GM06990 (cell line): Measurements from ENCODE around the gene SLC7A1.

Experiments
- DNase-seq: peaks from one replicate; pipeline ENCODE4 v3.0.0-alpha.2; 2011; ENCODE audit not compliant: insufficient read length; ENCODE audit errors: extremely low read depth
- H3K27me3 ChIP-seq: replicated peaks from 2 replicates; pipeline ENCODE4 v1.6.0; 2011; ENCODE audit warnings: low read length; ENCODE audit not compliant: control insufficient read depth, insufficient read depth
- H3K36me3 ChIP-seq: 2 replicates; pipeline ENCODE4 v1.5.1; 2011; ENCODE audit warnings: low read length; ENCODE audit not compliant: control insufficient read depth, insufficient read depth
- H3K4me3 ChIP-seq: replicated peaks from 2 replicates; pipeline ENCODE4 v1.5.1; 2011; ENCODE audit warnings: low read depth, mild to moderate bottlenecking, control low read depth, low read length
- CTCF ChIP-seq: IDR thresholded peaks from 2 replicates; pipeline ENCODE4 v1.5.1; 2011; ENCODE audit warnings: low read length, control low read depth, mild to moderate bottlenecking, inconsistent platforms; ENCODE audit not compliant: insufficient read depth, poor library complexity, severe bottlenecking

The SLC7A1 gene

DNA sequence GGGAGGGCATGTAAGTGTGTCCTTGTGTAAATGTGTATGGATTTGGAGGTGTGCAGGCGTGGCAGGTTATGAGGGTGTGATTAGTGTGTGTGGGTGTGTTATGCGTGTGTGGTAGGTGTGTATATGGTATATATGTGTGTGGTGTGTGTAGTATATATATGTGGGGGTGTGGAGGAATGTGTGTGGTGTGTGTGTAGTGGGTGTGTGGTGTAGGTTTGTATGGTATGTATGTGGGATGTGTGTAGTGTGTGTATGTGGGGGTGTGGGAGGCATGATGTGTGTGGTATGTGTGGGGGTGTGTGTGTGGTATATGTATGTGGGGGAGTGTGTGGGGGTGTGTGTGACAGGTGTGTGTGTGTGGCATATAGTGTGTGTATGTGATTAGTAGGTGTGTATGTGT, 104.2 kb downstream of the SLC7A1 start:
- DNase-seq = no peak
- H3K36me3 ChIP-seq = no peaks in the 10 kb centered on the region
- no peaks in the 10 kb centered on the region for H3K27me3 ChIP-seq
- no peak overlapping the region for H3K4me3 ChIP-seq
- no peak for TF ChIP-seq CTCF

DNA sequence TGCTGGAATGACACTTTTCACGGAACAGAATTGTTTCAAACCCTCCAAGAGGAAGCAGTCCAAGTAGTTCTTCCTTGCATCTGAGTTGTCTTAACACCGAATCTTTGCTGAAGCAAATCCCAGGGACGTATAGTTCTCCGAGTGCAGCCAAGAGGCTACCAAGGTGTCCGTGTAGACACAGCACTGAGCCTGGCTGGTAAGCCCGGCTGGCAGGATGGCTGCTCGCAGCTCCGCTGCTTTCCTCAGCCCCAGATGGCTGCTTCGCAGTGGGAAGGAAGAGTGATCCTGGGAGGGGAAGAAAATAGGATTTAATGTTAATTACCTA, 105.0 kb downstream of the SLC7A1 start:
- H3K27me3 ChIP-seq = no peaks in the 10 kb centered on the region
- H3K4me3 ChIP-seq = no peak overlapping the region
- TF ChIP-seq CTCF = no peak
- H3K36me3 ChIP-seq = no peaks in the 10 kb centered on the region
- DNase-seq = no peak

GRCh38 chr13:29489650-29490560, 105.6 kb downstream of the SLC7A1 start:
- TF ChIP-seq CTCF = no peak
- H3K27me3 ChIP-seq = no peaks in the 10 kb centered on the region
- no peak for DNase-seq
- H3K4me3 ChIP-seq = no peak overlapping the region
- H3K36me3 ChIP-seq = no peaks in the 10 kb centered on the region

- no peaks in the 10 kb centered on the region for H3K36me3 ChIP-seq
- no peak for DNase-seq
Measured at GRCh38 chr13:29487466-29488454, 107.7 kb downstream of the SLC7A1 start.

DNA sequence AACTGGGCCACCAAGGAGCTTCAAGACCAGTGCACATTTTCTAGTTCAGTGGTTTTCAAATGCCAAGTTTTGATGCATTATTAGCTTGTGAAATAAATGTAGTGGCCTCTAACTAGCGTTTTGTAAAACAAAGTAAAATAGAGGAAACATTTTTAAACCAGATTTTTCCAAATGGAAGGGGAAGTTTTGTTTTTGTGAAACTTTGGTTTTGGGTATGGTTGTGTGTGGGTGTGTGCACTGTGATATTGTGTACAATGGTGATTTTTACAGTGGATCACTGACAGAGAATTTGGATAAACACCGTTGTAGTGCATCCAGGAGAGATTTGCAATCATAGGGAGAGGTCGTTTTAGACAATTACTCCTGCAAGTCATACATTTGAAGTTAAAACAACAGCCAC, 108.9 kb downstream of the SLC7A1 start:
- H3K36me3 ChIP-seq = no peaks in the 10 kb centered on the region
- no peaks in the 10 kb centered on the region for H3K27me3 ChIP-seq
- no peak overlapping the region for H3K4me3 ChIP-seq
- no peak for DNase-seq
- no peak for TF ChIP-seq CTCF

More at GRCh38 chr13:29487466-29488454, 107.7 kb downstream of the SLC7A1 start:
- no peaks in the 10 kb centered on the region for H3K27me3 ChIP-seq
- no peak for TF ChIP-seq CTCF
- no peak overlapping the region for H3K4me3 ChIP-seq
